Kidney (tissue), 14 donors: ENCODE measurements around the gene TYMP. TPM values are rescaled to one million over a fixed set of nuclear protein-coding genes. Genes with fewer than 3 reads are reported as not detected.
"Not testable (repeated sequence)": the region's sequence is repeated elsewhere in the genome, so short reads cannot be mapped to it uniquely, and the experiment has no call there.

Source experiments
- DNase-seq, 5 donors: peaks; one replicate each; pipeline ENCODE4 v3.0.0-alpha.2; 2013 to 2020
- FAIRE-seq: peaks from 2 replicates; lab custom pipeline; 2012; peaks lifted over from hg19 to GRCh38; lab: Jason Lieb, UNC
- H3K27ac ChIP-seq, 2 donors: one replicate each; pipeline ENCODE4 v1.7.0; 2013; ENCODE audit warnings: low read depth in 2 of 2, low read length in 2 of 2, inconsistent platforms in 1 of 2
- H3K27me3 ChIP-seq: one replicate; pipeline ENCODE4 v1.7.1; 2013; ENCODE audit warnings: low read length, inconsistent platforms; ENCODE audit not compliant: control insufficient read depth, insufficient read depth
- H3K36me3 ChIP-seq, 3 donors: one replicate each; pipeline versions ENCODE4 v1.7.0 to v1.7.1; 2013; ENCODE audit warnings: low read length in 3 of 3, control low read depth in 1 of 3, inconsistent platforms in 1 of 3; ENCODE audit not compliant: insufficient read depth in 3 of 3, control insufficient read depth in 2 of 3
- H3K4me1 ChIP-seq, 3 donors: one replicate each; pipeline versions ENCODE4 v1.7.0 to v1.7.1; 2013; ENCODE audit warnings: low read length in 3 of 3, inconsistent platforms in 1 of 3, low read depth in 1 of 3; ENCODE audit not compliant: control insufficient read depth in 2 of 3, insufficient read depth in 2 of 3
- H3K4me3 ChIP-seq, 3 donors: one replicate each; pipeline versions ENCODE4 v1.7.0 to v1.8.1; 2013; ENCODE audit warnings: low read length in 3 of 3, control low read depth in 1 of 3, inconsistent platforms in 1 of 3
- H3K9ac ChIP-seq, 3 donors: one replicate each; pipeline versions ENCODE4 v1.7.0 to v1.7.1; 2013; ENCODE audit warnings: low read length in 3 of 3, control low read depth in 1 of 3, inconsistent platforms in 1 of 3
- H3K9me3 ChIP-seq, 3 donors: one replicate each; pipeline versions ENCODE4 v1.7.0 to v1.7.1; 2013; ENCODE audit warnings: low read length in 3 of 3, control low read depth in 1 of 3, inconsistent platforms in 1 of 3; ENCODE audit not compliant: control insufficient read depth in 2 of 3, insufficient read depth in 1 of 3
- CTCF ChIP-seq: IDR thresholded peaks from 3 replicates; pipeline ENCODE4 v1.5.1; 2012; ENCODE audit warnings: mild to moderate bottlenecking, moderate library complexity, borderline replicate concordance; ENCODE audit not compliant: insufficient read depth; ENCODE audit errors: extremely low read depth
- intact Hi-C: fragments of 100-400 bp; cut with DNase I; formaldehyde crosslinking; loops from one replicate; pipeline ENCODE4 v1.11.1; 2022
- polyA plus RNA-seq: library from polyadenylated mRNA; stranded (reverse); fragments of 350-450 nt; fragmentation: Illumina TruSeq; extraction: RNeasy Lipid Tissue Mini Kit (QIAGEN cat#74804); gene quantifications from one replicate; pipeline ENCODE4 v1.2.3, GENCODE V29; 2014; ENCODE audit warnings: low read depth, low replicate concordance; ENCODE audit not compliant: insufficient read depth
- total RNA-seq: library from RNA; stranded (reverse); fragmentation: NEBNext Ultra II Directional; extraction: Animal tissue kit (Norgen Biotek cat#: 25700); gene quantifications from one replicate; pipeline ENCODE4 v1.2.1, GENCODE V29; 2021
- donor health status: control.
- donor health status: control.
- donor health status: control.
- donor health status: control.
- donor health status: control.
- donor health status: DM: yes; HTN: yes; CAD: no.
- donor health status: Normal renal cell carcinoma (clear cell type).

Gene TYMP
- total and polyA plus RNA-seq, 2 donors from 2014 or later = 22.2 to 163 TPM

- TF ChIP-seq CTCF = no peak
- Histone ChIP-seq H3K27me3 (no peaks in the 10 kb centered on the region), H3K4me1 (peaks cover 0 to 12% (median 11%) of the 10 kb centered on the region in 3 donors), H3K4me3 (no peak overlapping the region), H3K9ac (no peak overlapping the region), H3K27ac (no peak overlapping the region), H3K36me3 (peaks cover 0 to 14% (median 12%) of the 10 kb centered on the region in 3 donors), H3K9me3 (no peaks in the 10 kb centered on the region)
- FAIRE-seq (no peak), DNase-seq (peak in 1 of 5 donors; percentile 44)
- intact Hi-C loops = no loop called here
Observed at GRCh38 chr22:50521710-50522109, 8.1 kb downstream of the TYMP start.

- no peak overlapping the region for H3K27ac ChIP-seq
- H3K4me3 ChIP-seq = no peak overlapping the region
- no peaks in the 10 kb centered on the region for H3K9me3 ChIP-seq
- no peak for TF ChIP-seq CTCF
- H3K36me3 ChIP-seq = peaks cover 0 to 16% (median 12%) of the 10 kb centered on the region in 3 donors
- DNase-seq (peak in 1 of 5 donors; percentile 32), FAIRE-seq (no peak)
- intact Hi-C loops = no loop called here
- peaks cover 0 to 11% (median 9%) of the 10 kb centered on the region in 3 donors for H3K4me1 ChIP-seq
- H3K27me3 ChIP-seq = no peaks in the 10 kb centered on the region
- H3K9ac ChIP-seq = no peak overlapping the region
Observed at GRCh38 chr22:50520826-50521453, 8.9 kb downstream of the TYMP start.

- H3K4me3 ChIP-seq, intact Hi-C loops, H3K9ac ChIP-seq, H3K27me3 ChIP-seq, DNase-seq, H3K9me3 ChIP-seq, H3K27ac ChIP-seq, FAIRE-seq: not testable (repeated sequence)
- Histone ChIP-seq H3K4me1 (peaks cover 0 to 11% (median 9%) of the 10 kb centered on the region in 3 donors), H3K36me3 (peaks cover 0 to 16% (median 12%) of the 10 kb centered on the region in 3 donors)
Observed at GRCh38 chr22:50520184-50520583, 9.6 kb downstream of the TYMP start.

GRCh38 chr22:50519151-50519550 is 10.7 kb downstream of the TYMP start:
- DNase-seq (no peak), FAIRE-seq (no peak)
- TF ChIP-seq CTCF = no peak
- Histone ChIP-seq H3K4me3 (no peak overlapping the region), H3K9me3 (no peaks in the 10 kb centered on the region), H3K4me1 (peaks cover 0 to 2% (median under 1%) of the 10 kb centered on the region in 3 donors), H3K27me3 (no peaks in the 10 kb centered on the region), H3K36me3 (peaks cover 0 to 16% (median 12%) of the 10 kb centered on the region in 3 donors), H3K9ac (no peak overlapping the region), H3K27ac (no peak overlapping the region)
- intact Hi-C loops = no loop called here
